Endothelial cell of umbilical vein (primary cell): Measurements from ENCODE around the gene CSNK1G2.

Experiments
- EZH2 ChIP-seq: IDR thresholded peaks from 2 replicates; pipeline ENCODE4 v1.6.1; 2012; ENCODE audit warnings: borderline replicate concordance, low read depth, mild to moderate bottlenecking, moderate library complexity, low read length, inconsistent platforms; ENCODE audit not compliant: severe bottlenecking
- GATA2 ChIP-seq: IDR thresholded peaks from 2 replicates; pipeline ENCODE4 v1.7.0; 2011; ENCODE audit warnings: low read depth, mild to moderate bottlenecking, moderate library complexity, mixed read lengths, low read length; ENCODE audit not compliant: insufficient read length, insufficient read depth
- JUN ChIP-seq: IDR thresholded peaks from 2 replicates; pipeline ENCODE4 v1.6.1; 2011; ENCODE audit warnings: borderline replicate concordance, low read depth; ENCODE audit not compliant: insufficient read length, insufficient read depth
- MYC ChIP-seq: IDR thresholded peaks from one replicate; pipeline ENCODE4 v1.6.1; 2011; ENCODE audit warnings: mild to moderate bottlenecking, low read depth, low read length
- POLR2A ChIP-seq: IDR thresholded peaks from 2 replicates; pipeline ENCODE4 v1.6.1; 2012; ENCODE audit warnings: low read depth, mild to moderate bottlenecking, control low read depth, low read length
- POLR2AphosphoS5 ChIP-seq: IDR thresholded peaks from 2 replicates; pipeline ENCODE4 v1.6.1; 2012; ENCODE audit warnings: low read depth, mild to moderate bottlenecking, control low read depth, low read length, moderate library complexity; ENCODE audit not compliant: insufficient read depth
- TF ChIP-seq, protein P1 (sequence below), 2 donors: IDR thresholded peaks; 1 replicate in 1 of 2; 2 replicates in 1 of 2; pipeline ENCODE4 v1.5.1; 2011; ENCODE audit warnings: low read length in 2 of 2, mild to moderate bottlenecking in 2 of 2, moderate library complexity in 2 of 2, control low read depth in 1 of 2, inconsistent platforms in 1 of 2, low read depth in 1 of 2; ENCODE audit not compliant: insufficient read depth in 1 of 2; ENCODE audit errors: extremely low read depth in 1 of 2
- TF ChIP-seq, protein P2 (sequence below): IDR thresholded peaks from 2 replicates; pipeline ENCODE4 v1.6.1; 2011; ENCODE audit not compliant: insufficient read depth, insufficient read length

- TF ChIP-seq, protein P1, sequence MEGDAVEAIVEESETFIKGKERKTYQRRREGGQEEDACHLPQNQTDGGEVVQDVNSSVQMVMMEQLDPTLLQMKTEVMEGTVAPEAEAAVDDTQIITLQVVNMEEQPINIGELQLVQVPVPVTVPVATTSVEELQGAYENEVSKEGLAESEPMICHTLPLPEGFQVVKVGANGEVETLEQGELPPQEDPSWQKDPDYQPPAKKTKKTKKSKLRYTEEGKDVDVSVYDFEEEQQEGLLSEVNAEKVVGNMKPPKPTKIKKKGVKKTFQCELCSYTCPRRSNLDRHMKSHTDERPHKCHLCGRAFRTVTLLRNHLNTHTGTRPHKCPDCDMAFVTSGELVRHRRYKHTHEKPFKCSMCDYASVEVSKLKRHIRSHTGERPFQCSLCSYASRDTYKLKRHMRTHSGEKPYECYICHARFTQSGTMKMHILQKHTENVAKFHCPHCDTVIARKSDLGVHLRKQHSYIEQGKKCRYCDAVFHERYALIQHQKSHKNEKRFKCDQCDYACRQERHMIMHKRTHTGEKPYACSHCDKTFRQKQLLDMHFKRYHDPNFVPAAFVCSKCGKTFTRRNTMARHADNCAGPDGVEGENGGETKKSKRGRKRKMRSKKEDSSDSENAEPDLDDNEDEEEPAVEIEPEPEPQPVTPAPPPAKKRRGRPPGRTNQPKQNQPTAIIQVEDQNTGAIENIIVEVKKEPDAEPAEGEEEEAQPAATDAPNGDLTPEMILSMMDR (IDR thresholded peaks at IDR 0.05; ENCODE audit: extremely low read depth in 1 of 2, insufficient read depth in 1 of 2, low read depth in 1 of 2, low read length in 2 of 2) = no peak
- TF ChIP-seq POLR2A = no peak
- TF ChIP-seq EZH2 = no peak
- TF ChIP-seq GATA2 = no peak
- no peak for TF ChIP-seq POLR2AphosphoS5
- TF ChIP-seq JUN = no peak
- TF ChIP-seq, protein P2, sequence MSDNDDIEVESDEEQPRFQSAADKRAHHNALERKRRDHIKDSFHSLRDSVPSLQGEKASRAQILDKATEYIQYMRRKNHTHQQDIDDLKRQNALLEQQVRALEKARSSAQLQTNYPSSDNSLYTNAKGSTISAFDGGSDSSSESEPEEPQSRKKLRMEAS = no peak
- no peak for TF ChIP-seq MYC
These were observed 75.3 kb downstream of the CSNK1G2 start for GRCh38 chr19:2016041-2016807.
